ENCODE measurements around the gene RGS3. TPM values are rescaled to one million over a fixed set of nuclear protein-coding genes. Genes with fewer than 3 reads are reported as not detected.
A peak's percentile ranks its signal among the peaks of the same experiment; 100 is the strongest.

Gene RGS3
- total RNA-seq, 1 donor from 2014 or later = 36.7 TPM

DNA sequence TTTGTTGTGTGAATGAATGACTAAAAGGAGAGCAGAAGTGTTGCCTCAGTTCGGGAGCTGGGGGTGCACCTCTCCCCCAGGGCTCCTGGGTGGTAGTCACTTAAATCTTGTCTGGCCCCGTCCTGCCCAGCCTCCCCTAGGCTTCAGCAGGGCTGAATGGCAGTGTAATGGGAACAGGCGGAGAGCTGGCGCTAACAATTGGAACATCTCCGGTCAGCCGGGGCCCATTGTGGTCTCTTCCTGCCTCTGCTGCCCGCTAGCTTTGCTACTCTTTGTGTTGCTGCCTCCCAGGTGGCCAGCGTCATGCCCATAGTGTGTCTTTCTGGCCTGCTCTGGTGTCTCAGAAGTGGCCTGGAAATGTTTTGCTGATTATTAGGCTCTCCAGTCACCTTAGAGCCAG is 62.3 kb downstream of the RGS3 start:
- Mint-ChIP-seq H3K4me3 (no peak overlapping the region), H3K9me3 (no peaks in the 10 kb centered on the region), H3K36me3 (ENCODE audit: low read depth) (no peaks in the 10 kb centered on the region), H3K27me3 (ENCODE audit: low read depth) (no peaks in the 10 kb centered on the region), H3K27ac (ENCODE audit: unreplicated experiment) (peak overlapping the region; percentile 63), H3K4me1 (peaks cover 42% of the 10 kb centered on the region)
- TF ChIP-seq, protein P1, sequence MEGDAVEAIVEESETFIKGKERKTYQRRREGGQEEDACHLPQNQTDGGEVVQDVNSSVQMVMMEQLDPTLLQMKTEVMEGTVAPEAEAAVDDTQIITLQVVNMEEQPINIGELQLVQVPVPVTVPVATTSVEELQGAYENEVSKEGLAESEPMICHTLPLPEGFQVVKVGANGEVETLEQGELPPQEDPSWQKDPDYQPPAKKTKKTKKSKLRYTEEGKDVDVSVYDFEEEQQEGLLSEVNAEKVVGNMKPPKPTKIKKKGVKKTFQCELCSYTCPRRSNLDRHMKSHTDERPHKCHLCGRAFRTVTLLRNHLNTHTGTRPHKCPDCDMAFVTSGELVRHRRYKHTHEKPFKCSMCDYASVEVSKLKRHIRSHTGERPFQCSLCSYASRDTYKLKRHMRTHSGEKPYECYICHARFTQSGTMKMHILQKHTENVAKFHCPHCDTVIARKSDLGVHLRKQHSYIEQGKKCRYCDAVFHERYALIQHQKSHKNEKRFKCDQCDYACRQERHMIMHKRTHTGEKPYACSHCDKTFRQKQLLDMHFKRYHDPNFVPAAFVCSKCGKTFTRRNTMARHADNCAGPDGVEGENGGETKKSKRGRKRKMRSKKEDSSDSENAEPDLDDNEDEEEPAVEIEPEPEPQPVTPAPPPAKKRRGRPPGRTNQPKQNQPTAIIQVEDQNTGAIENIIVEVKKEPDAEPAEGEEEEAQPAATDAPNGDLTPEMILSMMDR (conservative IDR thresholded peaks at IDR 0.05) = no peak
- no peak for DNase-seq (ENCODE audit: low read depth, low spot score)

DNA sequence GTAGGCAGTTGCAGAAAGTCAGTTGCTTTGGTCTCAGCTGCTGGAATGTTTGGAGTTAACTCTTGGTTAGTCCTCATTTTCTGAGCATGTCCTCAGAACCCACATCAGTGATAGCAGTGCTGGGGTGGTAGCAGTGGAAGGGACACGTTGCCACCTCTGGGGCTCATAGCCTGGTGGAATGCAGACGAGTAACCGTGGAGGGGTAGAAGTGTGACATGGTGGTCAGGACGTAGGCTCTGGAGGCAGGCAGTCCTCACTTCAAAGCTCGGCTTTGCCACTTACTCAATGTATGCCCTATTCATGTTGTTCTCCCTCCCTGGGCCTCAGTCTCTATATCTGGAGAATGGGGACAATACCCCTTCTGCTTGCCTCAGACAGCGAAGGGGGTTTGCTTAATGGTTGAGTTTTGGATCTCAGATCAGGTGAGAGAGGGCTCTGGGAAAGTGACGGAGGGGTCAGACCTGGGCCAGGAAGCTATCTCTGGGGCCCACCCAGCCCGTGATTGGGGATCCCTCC is 62.8 kb downstream of the RGS3 start:
- Mint-ChIP-seq H3K4me1 (peaks cover 41% of the 10 kb centered on the region), H3K27ac (ENCODE audit: unreplicated experiment) (peak overlapping the region; percentile 43), H3K27me3 (ENCODE audit: low read depth) (no peaks in the 10 kb centered on the region), H3K36me3 (ENCODE audit: low read depth) (no peaks in the 10 kb centered on the region), H3K4me3 (no peak overlapping the region), H3K9me3 (no peaks in the 10 kb centered on the region)
- no peak for DNase-seq (ENCODE audit: low read depth, low spot score)
- TF ChIP-seq, protein P1 (conservative IDR thresholded peaks at IDR 0.05) = no peak

DNA sequence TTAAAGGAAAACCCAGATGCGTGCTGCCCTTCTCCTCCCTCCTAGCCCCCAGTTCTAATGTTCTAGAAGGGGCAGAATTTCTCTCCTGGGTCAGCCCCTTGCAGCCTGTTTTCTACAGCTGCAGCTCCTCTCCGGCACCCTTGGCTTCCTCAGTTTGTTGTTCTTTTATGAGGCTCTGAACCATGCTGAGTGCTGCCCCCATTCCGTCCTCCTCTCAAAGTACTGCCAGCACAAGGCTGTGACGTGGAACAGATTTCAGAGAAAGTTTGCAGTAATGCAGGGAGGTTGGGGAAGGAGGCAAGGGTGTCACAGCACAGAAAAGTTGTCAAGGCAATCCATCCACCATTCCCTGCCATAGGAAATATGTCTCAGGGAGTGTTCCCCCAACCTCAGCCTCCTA is 63.3 kb downstream of the RGS3 start:
- TF ChIP-seq, protein P1 (conservative IDR thresholded peaks at IDR 0.05) = no peak
- DNase-seq (ENCODE audit: low read depth, low spot score) = no peak
- Mint-ChIP-seq H3K9me3 (no peaks in the 10 kb centered on the region), H3K27me3 (ENCODE audit: low read depth) (no peaks in the 10 kb centered on the region), H3K4me1 (peaks cover 41% of the 10 kb centered on the region), H3K4me3 (no peak overlapping the region), H3K36me3 (ENCODE audit: low read depth) (no peaks in the 10 kb centered on the region), H3K27ac (ENCODE audit: unreplicated experiment) (peak overlapping the region; percentile 9)

DNA sequence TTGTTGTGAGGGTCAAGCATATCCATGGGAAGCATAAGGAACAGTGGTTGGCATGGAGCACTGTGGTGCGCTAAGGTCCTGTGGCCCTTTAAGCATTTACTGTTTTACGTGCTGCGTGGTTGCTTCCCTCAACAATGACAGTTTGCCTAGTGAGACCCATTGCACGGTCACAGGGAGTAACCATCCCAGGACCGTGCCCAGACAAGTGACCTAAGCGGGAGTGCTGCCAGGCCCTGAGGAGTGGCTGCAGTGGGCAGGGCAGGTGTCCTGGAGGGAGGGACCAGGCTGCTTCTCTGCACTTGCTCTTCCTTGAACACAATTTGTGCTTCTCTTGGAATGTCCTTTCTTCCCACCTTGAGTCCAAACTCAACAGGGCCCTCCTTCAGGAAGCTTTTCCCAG is 64.6 kb downstream of the RGS3 start:
- no peak for DNase-seq (ENCODE audit: low read depth, low spot score)
- Mint-ChIP-seq H3K27ac (ENCODE audit: unreplicated experiment) (no peak overlapping the region), H3K4me3 (no peak overlapping the region), H3K9me3 (no peaks in the 10 kb centered on the region), H3K27me3 (ENCODE audit: low read depth) (no peaks in the 10 kb centered on the region), H3K36me3 (ENCODE audit: low read depth) (no peaks in the 10 kb centered on the region), H3K4me1 (peaks cover 41% of the 10 kb centered on the region)
- TF ChIP-seq, protein P1 (conservative IDR thresholded peaks at IDR 0.05) = no peak

DNA sequence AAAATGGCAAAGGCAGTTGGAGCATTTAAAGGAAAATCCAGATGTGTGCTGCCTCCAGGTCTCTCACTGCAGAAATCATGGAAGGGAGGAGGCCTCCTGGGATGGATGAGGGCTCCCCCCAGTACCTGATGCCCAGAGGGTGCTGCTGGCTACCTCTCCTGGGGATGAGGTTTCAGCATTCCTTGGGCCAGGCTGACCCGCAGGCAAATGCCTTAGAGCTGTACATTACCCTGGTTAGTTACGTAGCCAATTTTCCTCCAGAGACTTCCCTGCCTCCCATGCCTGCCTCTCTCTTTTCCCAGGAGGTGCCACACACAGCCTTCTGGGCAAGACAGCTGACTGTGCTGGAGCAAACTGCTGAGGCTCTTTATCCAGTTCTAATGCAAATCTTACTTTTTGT is 65.3 kb downstream of the RGS3 start:
- Mint-ChIP-seq H3K9me3 (no peaks in the 10 kb centered on the region), H3K27me3 (ENCODE audit: low read depth) (no peaks in the 10 kb centered on the region), H3K36me3 (ENCODE audit: low read depth) (no peaks in the 10 kb centered on the region), H3K4me1 (peaks cover 38% of the 10 kb centered on the region), H3K27ac (ENCODE audit: unreplicated experiment) (no peak overlapping the region), H3K4me3 (no peak overlapping the region)
- DNase-seq (ENCODE audit: low read depth, low spot score) = no peak
- TF ChIP-seq, protein P1 (conservative IDR thresholded peaks at IDR 0.05) = no peak
